ENCODE data around the gene DNAL4. TPM values are rescaled to one million over a fixed set of nuclear protein-coding genes. Genes with fewer than 3 reads are reported as not detected.
A peak's percentile ranks its signal among the peaks of the same experiment; 100 is the strongest.
"Not testable (repeated sequence)": the region's sequence is repeated elsewhere in the genome, so short reads cannot be mapped to it uniquely, and the experiment has no call there.

Gene DNAL4
- total and polyA plus RNA-seq, 2 donors: 12.4 to 21.5 TPM

GRCh38 chr22:38820020-38820419 is 26.1 kb upstream of the DNAL4 start:
- 84% methylated on average over 8 of the region's 8 CpGs for WGBS

GRCh38 chr22:38819387-38819940 is 25.5 kb upstream of the DNAL4 start:
- DNase-seq (ENCODE audit: extremely low spot score): no peak
- no peaks in the 10 kb centered on the region for H3K36me3 ChIP-seq (ENCODE audit: insufficient read depth)
- H3K4me3 ChIP-seq (ENCODE audit: low read depth, low read length): no peak overlapping the region
- H3K4me1 ChIP-seq (ENCODE audit: insufficient read depth): no peaks in the 10 kb centered on the region
- no peak overlapping the region for H3K27ac ChIP-seq (ENCODE audit: low read depth)
- WGBS: 83% methylated on average over 10 of the region's 10 CpGs

More at GRCh38 chr22:38820020-38820419, 26.1 kb upstream of the DNAL4 start:
- H3K36me3 ChIP-seq (ENCODE audit: insufficient read depth): no peaks in the 10 kb centered on the region
- H3K4me1 ChIP-seq (ENCODE audit: insufficient read depth): no peaks in the 10 kb centered on the region
- no peak for DNase-seq (ENCODE audit: extremely low spot score)
- no peak overlapping the region for H3K4me3 ChIP-seq (ENCODE audit: low read depth, low read length)
- H3K27ac ChIP-seq (ENCODE audit: low read depth): no peak overlapping the region

GRCh38 chr22:38817196-38817595 is 23.3 kb upstream of the DNAL4 start:
- no peak for DNase-seq (ENCODE audit: extremely low spot score)
- Histone ChIP-seq H3K27ac (ENCODE audit: low read depth) (no peak overlapping the region), H3K4me1 (ENCODE audit: insufficient read depth) (no peaks in the 10 kb centered on the region), H3K4me3 (ENCODE audit: low read depth, low read length) (no peak overlapping the region), H3K36me3 (ENCODE audit: insufficient read depth) (no peaks in the 10 kb centered on the region)
- 91% methylated on average over 6 of the region's 6 CpGs for WGBS

GRCh38 chr22:38815842-38816241 is 21.9 kb upstream of the DNAL4 start:
- WGBS: 42% methylated on average over 1 of the region's 1 CpG
- H3K4me1 ChIP-seq (ENCODE audit: insufficient read depth): no peaks in the 10 kb centered on the region
- H3K27ac ChIP-seq (ENCODE audit: low read depth): no peak overlapping the region
- DNase-seq (ENCODE audit: extremely low spot score): no peak
- no peak overlapping the region for H3K4me3 ChIP-seq (ENCODE audit: low read depth, low read length)
- H3K36me3 ChIP-seq (ENCODE audit: insufficient read depth): no peaks in the 10 kb centered on the region

GRCh38 chr22:38811241-38811640 is 17.3 kb upstream of the DNAL4 start:
- H3K27ac ChIP-seq (ENCODE audit: low read depth): peak overlapping the region; percentile 2
- H3K36me3 ChIP-seq (ENCODE audit: insufficient read depth): no peaks in the 10 kb centered on the region
- H3K4me3 ChIP-seq (ENCODE audit: low read depth, low read length): no peak overlapping the region
- WGBS: 86% methylated on average over 2 of the region's 2 CpGs
- no peak for DNase-seq (ENCODE audit: extremely low spot score)
- H3K4me1 ChIP-seq (ENCODE audit: insufficient read depth): no peaks in the 10 kb centered on the region

- not testable (repeated sequence) for H3K4me3 ChIP-seq (ENCODE audit: low read depth, low read length); H3K27ac ChIP-seq (ENCODE audit: low read depth); H3K36me3 ChIP-seq (ENCODE audit: insufficient read depth); H3K4me1 ChIP-seq (ENCODE audit: insufficient read depth); DNase-seq (ENCODE audit: extremely low spot score)
- WGBS: 76% methylated on average over 8 of the region's 8 CpGs
Observed at GRCh38 chr22:38805041-38805593, 11.2 kb upstream of the DNAL4 start.

- H3K36me3 ChIP-seq (ENCODE audit: insufficient read depth): no peaks in the 10 kb centered on the region
- no peak overlapping the region for H3K4me3 ChIP-seq (ENCODE audit: low read depth, low read length)
- no peak for DNase-seq (ENCODE audit: extremely low spot score)
- H3K27ac ChIP-seq (ENCODE audit: low read depth): no peak overlapping the region
- no peaks in the 10 kb centered on the region for H3K4me1 ChIP-seq (ENCODE audit: insufficient read depth)
- WGBS: 29% methylated on average over 10 of the region's 10 CpGs
Observed at GRCh38 chr22:38802671-38803121, 8.8 kb upstream of the DNAL4 start.

GRCh38 chr22:38799265-38800002 is 5.5 kb upstream of the DNAL4 start:
- no peaks in the 10 kb centered on the region for H3K36me3 ChIP-seq (ENCODE audit: insufficient read depth)
- no peak for DNase-seq (ENCODE audit: extremely low spot score)
- no peak overlapping the region for H3K4me3 ChIP-seq (ENCODE audit: low read depth, low read length)
- 77% methylated on average over 6 of the region's 6 CpGs for WGBS
- no peaks in the 10 kb centered on the region for H3K4me1 ChIP-seq (ENCODE audit: insufficient read depth)
- no peak overlapping the region for H3K27ac ChIP-seq (ENCODE audit: low read depth)

GRCh38 chr22:38798496-38798895 is 4.6 kb upstream of the DNAL4 start:
- Histone ChIP-seq H3K4me1 (ENCODE audit: insufficient read depth) (no peaks in the 10 kb centered on the region), H3K36me3 (ENCODE audit: insufficient read depth) (no peaks in the 10 kb centered on the region), H3K27ac (ENCODE audit: low read depth) (no peak overlapping the region), H3K4me3 (ENCODE audit: low read depth, low read length) (no peak overlapping the region)
- DNase-seq (ENCODE audit: extremely low spot score): no peak
- WGBS: 76% methylated on average over 5 of the region's 5 CpGs

GRCh38 chr22:38796262-38796957 is 2.5 kb upstream of the DNAL4 start:
- Histone ChIP-seq H3K4me3 (ENCODE audit: low read depth, low read length) (no peak overlapping the region), H3K4me1 (ENCODE audit: insufficient read depth) (no peaks in the 10 kb centered on the region), H3K27ac (ENCODE audit: low read depth) (no peak overlapping the region), H3K36me3 (ENCODE audit: insufficient read depth) (no peaks in the 10 kb centered on the region)
- DNase-seq (ENCODE audit: extremely low spot score): no peak
- 82% methylated on average over 12 of the region's 12 CpGs for WGBS

- H3K4me3 ChIP-seq (ENCODE audit: low read depth, low read length): no peak overlapping the region
- H3K4me1 ChIP-seq (ENCODE audit: insufficient read depth): no peaks in the 10 kb centered on the region
- no peaks in the 10 kb centered on the region for H3K36me3 ChIP-seq (ENCODE audit: insufficient read depth)
- WGBS: 70% methylated on average over 4 of the region's 4 CpGs
- no peak overlapping the region for H3K27ac ChIP-seq (ENCODE audit: low read depth)
- no peak for DNase-seq (ENCODE audit: extremely low spot score)
Observed at GRCh38 chr22:38795569-38795968, 1.6 kb upstream of the DNAL4 start.

- H3K4me1 ChIP-seq (ENCODE audit: insufficient read depth): no peaks in the 10 kb centered on the region
- 25% methylated on average over 9 of the region's 9 CpGs for WGBS
- peak overlapping the region; percentile 87 for H3K27ac ChIP-seq (ENCODE audit: low read depth)
- H3K36me3 ChIP-seq (ENCODE audit: insufficient read depth): no peaks in the 10 kb centered on the region
- H3K4me3 ChIP-seq (ENCODE audit: low read depth, low read length): peak overlapping the region; percentile 89
- DNase-seq (ENCODE audit: extremely low spot score): no peak
Observed at GRCh38 chr22:38793317-38793716, 626 bp downstream of the DNAL4 start.

- no peaks in the 10 kb centered on the region for H3K4me1 ChIP-seq (ENCODE audit: insufficient read depth)
- H3K36me3 ChIP-seq (ENCODE audit: insufficient read depth): no peaks in the 10 kb centered on the region
- DNase-seq (ENCODE audit: extremely low spot score): no peak
- H3K27ac ChIP-seq (ENCODE audit: low read depth): no peak overlapping the region
- no peak overlapping the region for H3K4me3 ChIP-seq (ENCODE audit: low read depth, low read length)
- whole genome bisulfite sequencing: 69% methylated on average over 4 of the region's 4 CpGs
Observed at GRCh38 chr22:38792833-38793232, 1.1 kb downstream of the DNAL4 start.

GRCh38 chr22:38789606-38790005 is 4.3 kb downstream of the DNAL4 start:
- Histone ChIP-seq H3K27ac (ENCODE audit: low read depth) (no peak overlapping the region), H3K4me1 (ENCODE audit: insufficient read depth) (no peaks in the 10 kb centered on the region), H3K36me3 (ENCODE audit: insufficient read depth) (no peaks in the 10 kb centered on the region), H3K4me3 (ENCODE audit: low read depth, low read length) (no peak overlapping the region)
- DNase-seq (ENCODE audit: extremely low spot score): no peak
- WGBS: 91% methylated on average over 4 of the region's 4 CpGs

Data from urinary bladder (tissue), 4 donors.